Activated CD4-positive, alpha-beta T cell treated with anti-CD3 and anti-CD28 coated beads for 1 hour (primary cell): ENCODE results near the gene ADAMTS6.
"Not testable (repeated sequence)": the region's sequence is repeated elsewhere in the genome, so short reads cannot be mapped to it uniquely, and the experiment has no call there.

ENCODE experiments used
- DNase-seq: peaks from one replicate; pipeline ENCODE4 v3.0.0-alpha.2; 2020

The ADAMTS6 gene

GRCh38 chr5:65197531-65198455 is 283.9 kb downstream of the ADAMTS6 start:
- no peak for DNase-seq

GRCh38 chr5:65194871-65195270 is 286.8 kb downstream of the ADAMTS6 start:
- DNase-seq = no peak

- DNase-seq = no peak
Measured at GRCh38 chr5:65192331-65192730, 289.4 kb downstream of the ADAMTS6 start.

- DNase-seq = no peak
Measured at GRCh38 chr5:65191554-65192135, 290.1 kb downstream of the ADAMTS6 start.

GRCh38 chr5:65190328-65191053 is 291.2 kb downstream of the ADAMTS6 start:
- DNase-seq = no peak

GRCh38 chr5:65186646-65187227 is 295.0 kb downstream of the ADAMTS6 start:
- no peak for DNase-seq

- no peak for DNase-seq
Measured at GRCh38 chr5:65185468-65185867, 296.3 kb downstream of the ADAMTS6 start.

GRCh38 chr5:65184780-65185179 is 296.9 kb downstream of the ADAMTS6 start:
- no peak for DNase-seq

GRCh38 chr5:65174231-65174630 is 307.5 kb downstream of the ADAMTS6 start:
- DNase-seq = not testable (repeated sequence)

GRCh38 chr5:65173130-65173525 is 308.6 kb downstream of the ADAMTS6 start:
- no peak for DNase-seq

- no peak for DNase-seq
Measured at GRCh38 chr5:65172486-65173129, 309.1 kb downstream of the ADAMTS6 start.

GRCh38 chr5:65171645-65172044 is 310.1 kb downstream of the ADAMTS6 start:
- no peak for DNase-seq

GRCh38 chr5:65163698-65164097 is 318.0 kb downstream of the ADAMTS6 start:
- DNase-seq = no peak

- no peak for DNase-seq
Measured at GRCh38 chr5:65161655-65162054, 320.1 kb downstream of the ADAMTS6 start.

- no peak for DNase-seq
Measured at GRCh38 chr5:65157906-65158603, 323.7 kb downstream of the ADAMTS6 start.

GRCh38 chr5:65156933-65157332 is 324.8 kb downstream of the ADAMTS6 start:
- DNase-seq = no peak

- DNase-seq = no peak
Measured at GRCh38 chr5:65152131-65152530, 329.6 kb downstream of the ADAMTS6 start.

GRCh38 chr5:65151614-65152013 is 330.1 kb downstream of the ADAMTS6 start:
- DNase-seq = no peak

- no peak for DNase-seq
Measured at GRCh38 chr5:65150599-65151304, 331.0 kb downstream of the ADAMTS6 start.

GRCh38 chr5:65149827-65150226 is 331.9 kb downstream of the ADAMTS6 start:
- no peak for DNase-seq

GRCh38 chr5:65144136-65144871 is 337.4 kb downstream of the ADAMTS6 start:
- DNase-seq = no peak
